Kidney capillary endothelial cell (primary cell): Measurements from ENCODE around the gene CD33.
"Not testable (repeated sequence)": the region's sequence is repeated elsewhere in the genome, so short reads cannot be mapped to it uniquely, and the experiment has no call there.

Source experiments
- DNase-seq: peaks from one replicate; pipeline ENCODE4 v3.0.0-alpha.2; 2018; ENCODE audit warnings: low spot score

Gene CD33

DNA sequence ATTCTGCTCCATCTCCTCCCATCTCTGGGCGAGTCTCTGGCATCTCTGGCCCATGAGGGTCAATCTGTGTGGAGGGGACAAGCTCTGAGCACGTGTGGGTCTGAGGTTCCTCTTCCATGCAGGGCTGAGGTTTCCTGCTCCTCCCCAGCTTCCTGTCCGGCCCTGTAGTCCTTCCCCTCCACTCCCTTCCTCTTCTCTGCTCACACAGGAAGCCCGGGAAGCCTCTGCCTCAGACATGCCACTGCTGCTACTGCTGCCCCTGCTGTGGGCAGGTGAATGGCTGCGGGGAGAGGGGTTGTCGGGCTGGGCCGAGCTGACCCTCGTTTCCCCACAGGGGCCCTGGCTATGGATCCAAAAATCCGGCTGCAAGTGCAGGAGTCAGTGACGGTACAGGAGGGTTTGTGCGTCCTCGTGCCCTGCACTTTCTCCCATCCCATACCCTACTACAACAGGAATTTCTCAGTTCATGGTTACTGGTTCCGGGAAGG is 14.0 kb upstream of the CD33 start:
- DNase-seq, result not testable (repeated sequence)

DNA sequence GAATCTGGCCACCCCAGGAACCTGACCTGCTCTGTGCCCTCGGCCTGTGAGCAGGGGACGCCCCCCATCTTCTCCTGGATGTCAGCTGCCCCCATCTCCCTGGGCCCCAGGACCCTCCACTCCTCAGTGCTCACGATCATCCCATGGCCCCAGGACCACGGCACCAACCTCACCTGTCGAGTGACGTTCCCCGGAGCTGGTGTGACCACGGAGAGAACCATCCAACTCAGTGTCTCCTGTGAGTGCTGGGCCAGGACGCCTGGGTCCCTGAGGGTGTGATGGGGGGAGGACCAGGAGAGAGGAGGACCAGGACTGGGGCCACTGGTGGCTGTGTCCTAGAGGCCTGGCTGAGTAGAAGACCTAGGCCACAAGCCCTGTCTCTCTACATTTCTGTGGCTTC is 13.0 kb upstream of the CD33 start:
- DNase-seq, result no peak

DNA sequence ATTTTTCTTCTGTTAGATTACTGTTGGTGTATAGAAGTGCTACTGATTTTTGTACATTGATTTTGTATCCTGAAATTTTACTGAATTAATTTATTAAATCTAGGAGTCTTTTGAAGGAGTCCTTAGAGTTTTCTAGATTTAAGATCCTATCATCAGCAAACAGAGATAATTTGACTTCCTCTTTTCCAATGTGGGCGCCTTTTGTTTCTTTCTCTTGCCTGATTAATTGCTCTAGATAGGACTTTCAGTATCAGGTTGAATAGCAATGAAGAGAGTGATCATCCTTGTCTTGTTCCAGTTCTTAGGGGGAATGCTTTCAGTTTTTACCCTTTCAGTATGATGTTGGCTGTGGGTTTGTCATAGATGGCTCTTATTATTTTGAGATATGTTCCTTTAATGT is 5.6 kb upstream of the CD33 start:
- no peak for DNase-seq

DNA sequence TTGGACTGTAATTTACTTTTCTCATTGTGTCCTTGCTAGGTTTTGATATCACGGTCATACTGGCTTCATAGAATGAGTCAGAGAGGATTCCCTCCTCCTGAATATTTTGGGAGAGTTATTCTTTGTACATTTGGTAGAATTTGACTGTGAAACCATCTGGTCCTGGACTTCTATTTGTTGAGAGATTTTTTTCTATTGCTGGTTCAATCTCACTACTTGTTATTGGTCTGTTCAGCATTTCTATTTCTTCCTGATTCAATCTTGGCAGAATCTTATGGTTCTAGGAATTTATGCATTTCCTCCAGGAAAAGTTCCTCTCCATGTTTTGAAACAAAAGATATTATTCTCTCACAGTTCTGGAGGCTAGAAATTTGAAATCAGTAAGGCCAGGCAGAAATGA is 4.9 kb upstream of the CD33 start:
- no peak for DNase-seq

DNA sequence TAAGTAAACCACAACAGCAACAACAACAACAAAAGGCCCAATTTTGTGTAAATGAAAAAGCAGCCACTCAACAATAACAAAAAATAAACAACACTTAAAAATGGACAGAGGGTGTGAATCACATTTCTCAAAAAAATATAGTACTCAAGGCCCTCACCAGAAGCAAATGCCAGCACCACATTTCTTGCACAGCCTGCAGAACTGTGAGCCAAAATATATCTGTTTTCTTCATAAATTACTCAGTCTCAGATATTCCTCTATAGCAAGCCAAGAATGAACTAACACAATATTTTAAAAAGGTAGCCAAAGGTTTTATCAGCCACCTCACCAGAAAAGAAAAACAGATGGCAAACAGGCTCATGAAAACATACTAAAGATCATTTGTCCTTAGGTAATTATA is 3.9 kb upstream of the CD33 start:
- DNase-seq, result no peak

DNA sequence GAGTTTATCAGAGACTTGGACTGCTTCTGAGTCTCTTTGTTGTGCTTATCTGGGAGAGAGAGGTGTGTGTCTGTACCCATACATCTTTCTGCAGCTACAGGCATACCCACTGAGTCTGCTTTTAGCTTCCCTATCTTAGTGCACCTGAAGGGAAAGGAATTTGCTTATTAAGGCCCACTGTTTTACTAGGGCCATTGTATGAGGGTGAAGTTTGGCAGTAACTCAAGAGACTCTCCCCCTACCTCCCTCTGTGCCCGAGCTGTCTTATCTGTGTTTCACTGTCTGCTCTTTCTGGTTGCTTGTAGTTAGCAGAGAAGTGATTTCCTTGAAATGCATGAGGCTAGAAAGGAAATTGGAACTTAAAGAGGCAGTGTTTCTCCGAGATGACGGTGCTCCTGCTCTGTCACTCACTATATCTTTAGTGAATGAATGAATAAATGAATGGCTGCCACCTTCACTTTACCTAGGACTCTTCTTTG is 678 bp upstream of the CD33 start:
- no peak for DNase-seq

DNA sequence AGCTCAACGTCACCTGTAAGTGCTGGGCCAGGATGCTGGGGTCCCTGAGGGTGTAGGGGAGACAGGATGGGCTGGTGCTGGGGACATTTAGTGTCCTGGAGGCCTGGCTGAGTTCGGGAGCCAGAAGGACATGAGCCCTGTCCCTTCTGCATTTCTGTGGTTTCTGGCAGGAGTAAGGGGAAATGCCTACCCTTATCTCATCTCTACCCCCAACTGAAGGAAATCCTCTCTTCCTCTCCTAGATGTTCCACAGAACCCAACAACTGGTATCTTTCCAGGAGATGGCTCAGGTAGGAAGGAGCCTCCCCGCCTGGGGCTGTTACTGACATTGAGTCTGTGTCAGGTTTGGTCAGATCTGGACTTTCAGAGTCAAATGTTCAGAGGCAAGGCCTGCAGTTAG is 1.2 kb downstream of the CD33 start:
- no peak for DNase-seq

DNA sequence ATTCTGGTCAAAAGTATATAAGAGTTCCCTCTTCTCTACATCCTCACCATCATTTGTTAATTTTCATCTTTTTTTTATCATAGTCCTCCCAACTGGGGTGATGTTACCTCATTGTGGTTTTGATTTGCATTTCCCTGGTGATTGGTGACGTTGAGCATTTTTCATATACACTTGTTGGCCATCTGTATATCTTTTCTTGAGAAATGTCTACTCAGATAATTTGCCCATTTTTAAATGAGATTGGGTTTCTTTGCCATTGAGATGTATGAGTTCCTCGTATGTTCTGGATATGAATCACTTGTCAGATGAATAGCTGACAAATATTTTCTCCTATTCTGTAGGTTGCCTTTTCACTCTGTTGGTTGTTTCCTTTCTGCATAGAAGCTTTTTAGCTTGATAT is 2.4 kb downstream of the CD33 start:
- DNase-seq, result no peak

DNA sequence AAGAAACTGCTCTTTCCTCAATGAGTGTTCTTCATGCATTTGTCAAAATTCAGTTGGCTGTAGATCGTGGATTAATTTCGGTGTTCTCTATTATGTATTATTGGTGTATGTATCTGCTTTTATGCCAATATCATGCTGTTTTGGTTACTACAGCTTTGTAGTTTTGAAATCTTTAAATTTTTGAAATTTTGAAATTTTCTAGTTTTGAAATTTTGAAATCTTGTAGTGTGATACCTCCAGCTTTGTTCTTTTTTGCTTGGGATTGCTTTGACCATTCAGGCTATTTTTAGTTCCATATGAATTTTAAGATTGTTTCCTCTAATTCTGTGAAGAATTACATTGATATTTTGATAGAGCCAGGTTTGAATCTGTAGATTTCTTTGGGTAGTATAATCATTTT is 3.1 kb downstream of the CD33 start:
- no peak for DNase-seq

DNA sequence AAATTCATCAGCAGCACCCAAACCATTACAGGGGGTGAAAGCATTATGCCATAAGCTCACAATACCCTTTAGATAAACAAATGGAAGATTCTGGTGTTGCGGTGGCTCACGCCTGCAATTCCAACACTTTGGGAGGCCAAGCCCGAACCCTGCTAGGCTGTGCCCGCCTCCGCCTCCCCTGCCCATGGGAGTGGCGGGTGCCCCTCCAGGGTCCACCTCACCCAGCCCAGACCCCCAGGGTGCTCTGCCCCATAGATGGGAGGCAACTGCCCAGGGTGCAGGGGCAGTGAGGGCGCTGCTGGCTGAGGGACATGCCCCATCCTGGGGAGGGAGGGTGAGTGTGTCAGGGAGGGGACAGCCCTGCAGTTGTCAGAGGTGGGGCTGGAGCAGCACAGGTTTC is 16.0 kb downstream of the CD33 start:
- no peak for DNase-seq

DNA sequence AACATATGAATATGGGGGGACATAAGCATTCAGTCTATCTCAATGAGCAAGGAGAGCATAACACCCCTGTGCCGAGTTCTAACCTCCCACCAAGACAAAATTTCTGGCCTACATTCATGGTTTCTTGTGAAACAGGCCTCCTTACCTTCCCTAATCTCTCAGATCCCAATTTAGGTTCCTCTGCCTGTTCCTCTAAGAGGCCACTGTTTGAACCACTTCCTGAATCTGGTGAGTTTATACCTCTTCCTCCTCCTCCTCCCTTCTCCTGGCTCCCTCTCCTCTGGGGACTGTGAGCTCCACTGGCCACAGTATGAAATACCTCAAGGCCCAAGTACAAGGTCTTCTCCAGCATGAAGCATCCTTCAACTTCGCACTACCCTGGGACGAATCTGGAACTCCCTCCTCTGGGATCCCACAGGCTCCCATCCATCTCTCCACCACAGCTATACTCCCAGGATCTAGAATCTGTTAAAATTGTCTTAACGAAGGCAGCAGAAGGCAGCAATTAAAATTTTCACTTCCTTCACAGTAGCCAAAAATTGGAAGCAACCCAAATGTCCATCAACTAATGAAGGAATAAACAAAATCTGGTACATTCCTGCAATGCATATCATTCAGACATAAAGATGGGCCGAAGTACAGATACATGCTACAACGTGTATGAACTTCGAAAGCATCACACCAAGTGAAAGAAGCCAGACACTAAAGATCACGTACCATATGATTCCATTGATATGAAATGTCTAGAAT is 18.2 kb downstream of the CD33 start:
- no peak for DNase-seq

DNA sequence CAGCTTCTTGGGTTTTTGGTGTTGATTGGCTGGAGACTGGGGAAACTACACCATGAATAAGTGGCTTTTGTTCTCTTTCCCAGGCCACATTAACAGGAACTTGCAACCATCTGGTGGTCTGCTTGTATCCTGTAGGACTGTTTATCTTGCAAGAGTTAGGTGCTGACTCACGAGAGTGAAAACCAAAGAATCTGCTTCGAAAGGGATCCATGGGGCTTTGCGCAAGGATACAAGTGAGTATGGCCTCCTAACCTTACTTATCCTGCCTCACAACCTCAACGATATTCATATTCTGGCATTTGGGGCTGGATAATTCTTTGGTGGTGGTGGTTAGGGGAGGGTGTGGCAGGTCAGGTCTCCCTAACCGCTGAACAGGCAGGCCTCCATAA is 21.3 kb downstream of the CD33 start:
- no peak for DNase-seq

DNA sequence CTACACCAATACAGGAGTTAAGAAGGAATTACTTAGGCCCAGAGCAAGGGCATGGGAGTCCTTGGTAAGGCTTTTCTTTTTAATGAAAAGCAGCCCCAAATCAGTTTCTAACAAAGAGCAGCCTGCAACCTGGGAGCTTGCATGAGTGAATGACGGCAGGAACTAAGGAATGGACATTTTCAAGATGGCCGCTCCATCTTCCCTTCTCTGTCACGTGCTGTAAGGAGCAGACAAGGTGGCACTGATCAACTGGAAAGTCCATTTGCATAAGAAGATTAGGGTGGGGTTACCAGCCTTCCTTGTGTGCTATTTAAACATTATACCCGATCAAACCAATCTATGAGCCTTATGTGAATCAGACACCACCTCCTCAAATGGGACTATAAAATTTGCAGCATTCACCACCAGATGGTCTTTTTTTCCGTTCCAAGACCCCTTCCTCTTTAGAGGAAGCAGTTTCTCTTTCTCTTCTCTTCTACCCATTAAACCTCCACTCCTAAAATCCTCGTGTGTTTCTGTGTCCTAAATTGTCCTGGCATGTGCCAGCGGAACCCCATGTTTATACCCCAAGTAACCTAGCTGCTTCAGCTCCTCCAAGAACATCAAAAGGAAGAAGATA is 23.2 kb downstream of the CD33 start:
- DNase-seq, result no peak

DNA sequence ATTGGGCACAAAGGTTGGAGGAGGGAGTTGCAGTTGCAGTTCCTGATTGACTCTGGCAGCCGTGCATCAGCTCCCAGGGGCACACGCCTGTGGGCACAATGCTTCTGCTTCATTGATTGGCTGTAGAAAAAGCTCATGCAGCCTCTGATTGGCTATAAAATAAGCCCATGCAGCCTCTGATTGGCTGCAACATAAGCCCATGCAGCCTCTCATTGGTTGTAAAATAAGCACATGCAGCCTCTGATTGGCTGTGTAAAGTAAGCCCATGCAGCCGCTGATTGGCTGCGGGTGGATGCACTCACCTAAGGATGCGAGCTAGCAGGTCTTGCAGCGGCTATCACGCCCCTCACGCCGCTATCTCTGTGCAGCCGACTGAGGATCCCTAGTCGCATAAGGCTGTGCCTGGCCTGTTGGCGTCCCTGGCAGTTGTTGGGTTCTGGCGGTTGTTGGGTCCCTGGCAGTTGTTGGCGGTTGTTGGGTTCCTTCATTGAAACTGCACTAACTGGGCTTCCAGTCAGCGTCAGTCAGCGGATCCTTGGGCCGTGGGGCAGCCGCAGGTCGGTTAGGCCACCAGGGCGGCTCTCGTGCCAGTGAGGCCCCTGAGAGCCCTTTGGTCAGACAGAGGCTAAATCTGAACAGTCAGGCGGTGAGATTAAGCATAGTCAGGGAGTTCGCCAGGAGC is 26.0 kb downstream of the CD33 start, which contains the start of gene SIGLECL1:
TSS of gene SIGLECL1 (plus strand) at position 295 of the 682 bp plus-strand sequence. CDS start 12,993 bp downstream, outside the sequence.
- DNase-seq, result no peak

DNA sequence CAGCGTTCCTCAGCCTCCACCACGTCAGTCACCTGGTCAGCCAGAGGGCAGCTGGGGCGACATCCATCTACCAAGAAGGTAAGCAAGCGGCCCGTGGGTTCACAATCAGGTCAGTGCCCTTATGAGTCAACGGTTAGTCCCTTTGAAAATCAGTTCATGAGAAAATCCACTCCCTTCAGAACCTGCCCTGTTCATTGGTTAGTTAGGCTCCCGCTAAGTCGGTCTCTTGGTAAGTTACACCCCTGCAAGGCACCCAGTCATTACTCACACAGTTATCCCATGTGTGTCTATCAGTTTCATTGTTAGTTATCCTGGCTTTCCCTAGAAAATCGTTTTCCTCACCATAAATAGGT is 26.6 kb downstream of the CD33 start:
- DNase-seq, result no peak

DNA sequence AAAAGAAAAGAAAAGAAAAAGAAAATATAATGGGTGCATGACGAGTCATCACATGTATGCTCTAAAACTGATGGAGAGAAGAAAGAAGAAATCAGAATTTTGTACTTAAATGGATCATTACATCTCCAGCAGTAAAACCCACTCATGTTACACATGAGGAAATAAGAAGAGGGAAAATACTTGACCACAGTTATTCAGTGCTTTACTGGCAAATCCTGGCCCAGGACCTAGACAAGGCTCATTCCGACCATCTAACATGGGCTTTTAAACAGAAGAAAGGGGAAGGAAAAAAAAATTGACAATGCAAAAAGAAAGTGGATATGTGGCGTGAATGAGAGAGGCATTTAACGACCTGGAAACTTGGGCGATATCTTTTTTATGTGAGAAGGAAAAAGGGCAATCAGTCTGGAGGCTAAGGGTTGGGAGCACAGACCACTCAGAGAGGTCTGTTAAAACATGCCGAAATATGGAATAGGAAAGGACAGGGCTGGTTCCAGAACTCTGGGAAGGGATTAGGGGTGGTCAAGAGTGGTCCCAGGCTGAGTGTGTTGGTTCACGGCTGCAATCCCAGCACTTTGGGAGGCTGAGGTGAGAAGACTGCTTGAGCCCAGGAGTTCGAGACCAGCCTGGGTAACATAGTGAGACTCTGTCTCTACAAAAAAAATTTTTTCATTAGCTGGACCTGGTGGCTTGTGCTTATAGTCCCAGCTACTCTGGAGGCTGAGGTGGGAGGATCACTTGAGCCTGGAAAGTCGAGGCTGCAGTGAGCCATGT is 27.6 kb downstream of the CD33 start:
- DNase-seq, result no peak

DNA sequence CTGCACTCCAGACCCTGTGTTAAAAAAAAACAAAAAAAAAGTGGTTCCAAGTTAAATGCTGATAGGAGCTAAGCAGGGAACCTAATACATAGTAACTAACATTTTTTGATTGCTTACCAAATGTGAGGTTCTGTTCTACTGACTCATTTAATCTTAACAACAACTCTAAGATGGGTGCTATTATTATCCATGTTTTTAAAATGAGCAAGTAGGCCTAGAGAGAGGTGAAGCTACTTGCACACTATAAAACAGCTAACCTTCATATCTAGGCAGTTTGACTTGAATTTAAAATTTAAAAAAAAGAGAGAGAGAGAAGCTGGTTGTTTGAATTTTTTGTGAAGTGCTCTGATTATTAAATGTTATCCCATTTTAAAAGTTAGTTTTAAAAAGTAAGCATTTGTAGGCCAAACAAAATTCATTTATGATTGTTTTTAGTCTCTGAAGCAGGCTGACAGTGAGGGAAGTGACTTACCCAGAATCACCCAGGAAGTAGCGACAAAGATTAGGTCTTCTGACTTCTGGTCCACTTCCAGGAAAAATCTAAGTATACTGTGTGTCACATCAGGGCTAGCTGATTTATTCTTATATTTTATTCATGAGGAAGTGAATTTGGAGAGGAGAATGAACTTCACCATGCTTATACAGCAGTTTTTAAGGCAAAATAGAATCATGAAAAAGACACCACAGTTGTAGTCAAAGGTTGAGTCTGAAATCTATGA is 28.4 kb downstream of the CD33 start:
- no peak for DNase-seq

DNA sequence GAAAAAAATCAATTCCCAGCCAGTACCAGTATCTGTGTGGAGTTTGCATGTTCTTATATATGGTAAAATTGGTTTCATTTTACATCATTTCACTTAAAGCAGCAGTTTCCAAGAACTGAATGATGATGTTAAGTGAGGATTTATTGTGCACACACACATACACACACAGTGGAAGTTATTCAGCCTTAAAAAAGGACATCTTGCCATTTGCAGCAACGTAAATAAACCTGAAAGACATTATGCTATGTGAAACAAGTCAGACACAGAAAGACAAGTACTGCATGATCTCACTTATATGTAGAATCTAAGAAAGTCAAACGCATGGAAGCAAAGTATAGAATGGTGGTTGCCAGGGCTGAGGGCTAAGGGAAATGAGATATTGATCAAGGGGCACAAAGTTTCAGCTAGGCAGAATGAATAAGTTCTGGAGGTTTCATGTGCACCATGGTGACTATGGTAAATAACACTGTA is 31.3 kb downstream of the CD33 start:
- no peak for DNase-seq

DNA sequence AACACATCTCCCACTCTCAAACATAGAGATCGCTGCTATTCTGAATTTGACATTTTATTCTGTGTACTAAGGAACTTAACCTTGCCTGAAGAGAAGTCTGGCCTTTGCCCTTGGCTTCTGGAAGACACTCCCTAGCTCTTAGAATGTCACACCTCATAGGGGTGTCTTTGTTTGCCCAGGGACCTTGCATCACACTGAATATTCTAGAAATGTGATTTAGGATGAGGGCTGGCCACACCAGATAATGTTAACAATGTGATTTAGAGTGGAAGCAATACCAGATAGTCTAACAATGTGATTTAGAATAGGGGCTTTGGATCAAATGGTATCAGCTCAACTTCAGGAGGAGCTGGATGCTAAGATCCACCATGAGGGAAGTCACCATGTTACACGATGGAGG is 32.6 kb downstream of the CD33 start:
- no peak for DNase-seq

DNA sequence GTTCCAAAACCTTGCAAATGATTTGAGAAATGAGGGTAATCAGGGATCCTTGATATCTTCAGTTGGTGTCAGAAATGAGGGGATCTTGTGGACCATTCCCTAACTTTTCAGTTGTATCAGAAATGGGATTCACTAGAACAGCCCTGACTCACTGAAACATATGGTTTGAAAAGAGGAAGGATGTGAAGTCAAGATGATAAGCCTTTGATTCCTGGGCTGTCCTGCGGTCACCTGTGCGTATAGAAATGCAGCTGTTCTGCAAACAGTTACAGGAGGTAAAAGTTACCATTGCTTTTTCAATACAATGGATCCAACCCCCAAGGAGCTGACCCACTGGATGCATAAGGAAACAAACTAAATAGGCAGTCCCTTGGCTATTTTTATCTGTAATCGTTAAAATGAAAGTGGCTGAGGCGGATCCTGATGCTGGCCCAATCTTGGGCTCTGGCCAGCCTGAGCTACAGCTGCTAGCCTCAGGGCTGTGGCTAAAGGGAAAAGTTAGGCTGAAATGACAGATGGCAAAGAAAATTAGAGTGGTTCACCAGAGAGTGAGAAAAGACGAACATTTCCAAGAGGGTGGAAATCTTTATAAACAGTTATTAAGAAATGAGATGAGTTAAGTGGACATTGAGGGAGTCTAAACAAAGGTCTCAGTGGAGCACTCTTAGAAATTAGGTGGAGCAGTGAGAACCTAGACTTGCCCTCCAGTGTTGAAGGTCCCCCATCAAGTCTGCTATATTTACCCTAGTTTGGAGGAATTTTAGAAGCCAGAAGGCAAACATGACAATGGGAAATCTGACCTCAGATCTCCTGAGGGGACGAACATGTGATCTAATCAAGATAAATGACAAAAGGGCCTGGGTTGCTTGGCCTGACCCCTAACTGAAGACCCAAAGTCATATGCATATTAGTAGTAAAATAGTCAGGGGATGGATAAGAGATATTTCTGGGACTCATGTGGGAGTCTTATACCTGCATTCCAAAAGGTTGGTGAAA is 33.6 kb downstream of the CD33 start:
- DNase-seq, result no peak
